GM20431 (cell line): ENCODE data around the gene DHRS4.

Experiments used
- in situ Hi-C: fragments of 300-500 bp; cut with MseI, MboI; formaldehyde crosslinking; loops from one replicate; pipeline ENCODE4 v1.15.0; 2020; ENCODE audit warnings: low sequenced_read_pairs; ENCODE audit not compliant: unreplicated experiment

Gene DHRS4

DNA sequence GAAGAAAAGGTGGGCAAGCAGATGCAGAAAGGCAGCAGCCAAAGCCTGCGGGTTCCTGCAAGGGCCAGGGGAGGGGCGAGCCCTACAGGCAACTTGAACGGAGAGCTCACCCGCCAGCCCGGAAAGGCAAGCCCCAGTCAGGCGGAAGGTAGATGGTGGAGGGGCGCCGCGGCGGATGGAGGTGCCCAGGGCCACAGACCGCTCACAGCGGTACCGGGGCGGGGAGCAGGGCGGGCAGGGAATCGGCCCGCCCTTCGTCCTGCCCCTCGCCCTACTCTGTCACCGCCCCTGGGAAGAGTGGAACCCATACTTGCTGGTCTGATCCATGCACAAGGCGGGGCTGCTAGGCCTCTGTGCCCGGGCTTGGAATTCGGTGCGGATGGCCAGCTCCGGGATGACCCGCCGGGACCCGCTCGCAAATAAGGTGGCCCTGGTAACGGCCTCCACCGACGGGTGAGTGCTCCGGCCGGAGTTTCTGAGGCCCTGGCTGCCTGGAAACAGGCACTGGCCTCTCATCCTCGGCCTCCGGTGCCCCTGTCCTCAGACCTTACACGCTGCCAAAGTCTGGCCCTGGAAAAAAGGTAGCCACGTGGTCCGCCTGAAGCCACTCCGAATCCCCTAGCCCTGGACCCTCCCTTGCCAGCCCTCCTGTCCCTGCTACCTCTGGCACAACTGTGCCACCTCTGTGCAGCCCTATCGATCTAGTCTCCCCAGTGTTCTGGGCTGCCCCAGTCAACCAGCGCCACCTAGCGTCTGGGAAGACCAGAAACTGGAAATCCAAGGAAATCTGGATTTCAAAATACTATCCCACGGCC is at the start of gene DHRS4:
Gene DHRS4, plus strand, starts transcription at position 307 of the 815 bp plus-strand sequence. Its CDS starts 19 bp downstream, at position 326.
- in situ Hi-C loops, result no loop called here

DNA sequence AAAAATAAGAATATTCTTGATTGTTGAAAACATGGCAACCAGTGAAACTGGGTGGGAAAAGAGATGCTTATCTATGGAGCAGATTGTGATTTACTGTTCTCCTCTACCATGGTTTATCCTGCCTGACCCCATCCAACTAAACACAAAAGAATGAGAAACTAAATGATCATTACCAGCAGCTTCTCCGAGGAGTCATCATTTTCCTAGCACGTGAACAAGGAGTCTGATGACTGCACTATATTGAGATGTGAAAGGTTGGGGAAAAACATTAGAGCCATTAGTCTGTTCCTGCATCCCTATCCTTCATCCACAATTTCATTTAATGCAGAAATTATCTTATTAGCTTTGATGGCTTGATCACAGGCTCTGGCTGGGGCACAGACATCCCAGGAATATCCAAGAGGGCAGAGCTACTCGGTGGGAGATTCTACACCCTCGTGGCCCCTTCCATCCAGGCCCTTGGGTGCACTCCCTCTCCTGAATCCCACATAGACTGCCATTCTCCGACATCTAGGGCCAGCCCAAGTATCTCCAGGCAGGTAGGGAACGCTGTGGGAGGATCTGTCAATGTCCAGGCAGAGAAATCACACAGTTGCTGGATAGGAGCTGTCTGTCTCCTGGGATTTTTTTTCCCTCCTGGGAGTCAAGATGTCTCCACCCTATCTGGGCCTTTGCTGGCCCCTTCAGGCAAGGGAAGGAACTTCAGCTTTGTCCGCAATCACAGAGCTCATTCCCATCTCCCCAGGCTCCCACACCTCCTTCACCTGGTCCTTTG is 43.3 kb upstream of the DHRS4 start:
- in situ Hi-C loops, result loop anchor here (25.0 kb wide), 1 partner anchor 173 kb away; no protein-coding TSS in a partner anchor

DNA sequence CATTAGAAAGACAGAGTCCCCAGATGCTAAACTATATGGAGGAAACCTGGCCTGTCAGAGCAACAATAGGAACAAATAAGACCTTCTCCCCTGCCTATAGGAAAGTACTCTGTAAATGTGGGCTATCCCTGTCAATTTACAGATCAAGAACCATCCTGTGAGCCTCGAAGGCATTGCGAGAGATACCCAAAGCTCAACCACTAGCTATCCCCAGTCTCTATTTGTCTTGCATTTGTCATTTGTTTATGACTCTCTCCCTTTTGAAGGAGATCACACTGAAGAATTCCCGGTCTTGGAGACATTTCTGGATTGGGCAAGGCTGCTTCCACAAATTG is 42.7 kb upstream of the DHRS4 start:
- in situ Hi-C loops, result loop anchor here (25.0 kb wide), 1 partner anchor 174 kb away; no protein-coding TSS in a partner anchor

DNA sequence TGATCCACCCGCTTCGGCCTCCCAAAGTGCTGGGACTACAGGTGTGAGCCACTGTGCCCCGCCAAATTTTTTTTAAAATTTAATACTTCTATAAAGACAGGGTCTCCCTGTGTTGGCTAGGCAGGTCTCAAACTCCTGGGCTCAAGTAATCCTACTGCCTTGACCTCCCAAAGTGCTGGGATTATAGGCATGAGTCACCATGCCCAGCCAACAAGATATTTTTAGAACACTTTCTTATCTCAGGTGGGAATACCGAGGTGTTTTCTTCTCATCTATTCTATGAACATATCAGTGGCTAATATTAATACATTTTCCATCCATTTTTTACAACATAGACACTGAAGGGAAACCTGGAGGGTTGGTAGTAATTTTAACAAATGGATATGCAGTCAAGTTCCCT is 38.0 kb upstream of the DHRS4 start:
- in situ Hi-C loops, result loop anchor here (25.0 kb wide), 1 partner anchor 178 kb away; no protein-coding TSS in a partner anchor

DNA sequence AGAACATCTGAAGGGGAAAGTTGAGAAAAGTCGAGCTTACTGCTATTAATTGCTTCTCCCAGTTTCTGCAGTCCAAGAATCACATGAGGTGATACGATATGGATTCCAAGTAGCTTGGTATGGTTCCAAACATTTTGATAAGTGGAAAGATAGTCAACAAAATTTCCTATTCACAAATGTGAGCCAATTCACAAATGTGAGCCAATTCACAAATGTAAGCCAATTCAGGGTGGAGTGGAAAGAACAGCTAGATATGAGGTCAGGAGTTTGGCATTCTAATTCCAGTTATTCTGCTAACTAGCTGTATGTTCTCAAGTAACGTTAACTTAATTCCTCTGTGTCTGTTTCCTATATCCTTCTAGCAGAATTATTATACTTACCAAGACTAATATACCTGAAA is 37.6 kb upstream of the DHRS4 start:
- in situ Hi-C loops, result loop anchor here (25.0 kb wide), 1 partner anchor 179 kb away; no protein-coding TSS in a partner anchor

DNA sequence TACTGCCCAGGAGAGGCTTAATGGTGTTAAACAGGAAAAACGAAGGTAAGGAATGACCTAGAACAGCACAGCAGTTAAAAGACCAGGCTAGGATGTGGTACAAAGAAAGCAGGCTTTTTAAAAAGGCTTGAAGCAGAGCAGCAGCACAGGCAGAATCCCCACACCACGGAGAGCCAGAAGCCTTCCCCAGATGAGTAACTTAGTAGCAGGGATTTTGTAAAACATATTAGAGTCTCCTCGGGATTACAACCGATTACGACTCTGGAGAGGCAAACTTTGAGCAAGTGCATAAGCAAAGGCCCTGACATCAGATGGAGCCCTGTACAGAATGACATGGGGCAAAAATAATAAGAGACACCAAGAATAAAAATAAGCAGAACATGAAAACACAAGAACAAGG is 37.1 kb upstream of the DHRS4 start:
- in situ Hi-C loops, result loop anchor here (25.0 kb wide), 1 partner anchor 179 kb away; no protein-coding TSS in a partner anchor

DNA sequence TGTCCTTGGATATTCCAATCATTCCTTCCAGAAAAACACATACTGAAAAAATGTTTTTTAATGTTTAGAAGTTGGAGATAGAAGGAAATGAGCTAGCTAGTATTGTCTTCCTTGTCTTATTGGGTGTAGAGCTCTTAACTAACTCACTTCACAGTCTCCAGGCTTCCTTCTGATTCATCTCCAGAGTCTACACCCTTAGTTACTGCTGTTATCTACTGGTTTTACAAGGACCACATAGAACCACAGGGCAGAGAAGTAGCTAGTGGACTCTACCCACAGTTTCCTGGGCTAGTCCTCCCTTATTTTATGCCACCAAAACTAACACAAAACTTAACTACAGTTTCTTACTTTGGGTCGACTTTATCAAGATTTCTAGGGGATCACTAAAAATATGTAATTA is 31.0 kb upstream of the DHRS4 start:
- in situ Hi-C loops, result loop anchor here (25.0 kb wide), 1 partner anchor 185 kb away; no protein-coding TSS in a partner anchor

DNA sequence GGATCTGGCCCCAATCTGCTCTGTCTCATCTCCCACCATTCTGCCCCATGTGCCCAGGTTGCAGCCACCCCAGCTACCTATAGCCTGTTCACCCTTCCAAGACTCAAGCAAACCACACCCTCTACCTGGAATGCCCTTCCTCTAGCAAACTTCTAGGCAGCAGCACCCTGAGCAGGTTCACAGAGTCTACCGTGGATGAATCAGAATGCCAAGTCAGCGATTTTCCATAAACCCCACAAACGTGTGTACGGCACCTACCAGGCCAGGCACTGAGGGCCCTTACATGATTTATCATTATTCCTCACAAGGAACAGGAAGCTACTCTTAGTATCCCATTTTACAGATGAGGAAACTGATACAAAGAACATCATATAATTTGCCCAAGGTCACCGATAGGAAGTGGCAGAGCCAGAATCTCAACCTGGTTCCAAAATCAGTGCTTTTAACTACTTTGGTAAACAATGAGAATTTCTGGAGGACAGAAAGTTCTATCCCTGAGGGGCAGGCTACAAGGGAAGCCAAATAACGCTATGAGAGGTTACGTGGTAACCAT is 28.0 kb upstream of the DHRS4 start:
- in situ Hi-C loops, result no loop called here

DNA sequence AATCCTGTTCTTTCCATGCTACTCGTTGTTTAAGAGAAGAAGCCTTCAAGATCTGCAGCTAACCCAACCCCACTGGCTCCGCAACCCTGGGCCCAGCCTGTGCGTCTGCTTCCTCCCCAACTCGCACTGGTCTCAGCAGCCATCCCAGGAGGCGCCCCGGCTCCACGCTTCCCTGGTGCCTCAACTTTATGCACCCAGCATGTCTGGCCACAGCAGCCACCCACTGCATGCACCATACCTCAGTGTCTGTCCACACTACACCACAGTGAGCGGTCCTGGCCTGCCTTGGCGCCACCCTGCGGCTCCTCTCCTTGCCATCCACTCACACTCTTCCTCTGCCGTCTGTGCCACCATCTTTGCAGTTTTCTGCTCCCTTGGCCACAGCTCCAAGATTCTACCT is 27.0 kb upstream of the DHRS4 start:
- in situ Hi-C loops, result no loop called here

DNA sequence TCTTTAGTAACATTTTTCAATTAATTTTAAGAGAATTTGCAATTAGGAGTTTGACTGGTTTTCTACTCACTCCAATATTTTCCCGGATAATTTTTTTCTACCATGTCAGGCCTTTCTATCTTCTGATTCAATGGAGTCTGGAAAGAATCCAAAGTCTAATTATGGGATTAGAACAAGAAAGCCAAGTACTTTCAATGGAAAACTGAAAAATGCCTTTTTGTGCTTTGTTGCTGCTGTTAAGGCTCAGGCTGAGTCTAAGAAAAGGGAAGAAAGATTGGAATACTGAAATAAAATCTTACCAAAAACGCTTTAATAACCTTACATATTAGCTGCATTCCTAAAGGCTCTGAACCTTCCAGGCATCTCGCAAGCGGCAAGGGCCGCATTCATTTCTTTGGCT is 24.4 kb upstream of the DHRS4 start:
- in situ Hi-C loops, result no loop called here

DNA sequence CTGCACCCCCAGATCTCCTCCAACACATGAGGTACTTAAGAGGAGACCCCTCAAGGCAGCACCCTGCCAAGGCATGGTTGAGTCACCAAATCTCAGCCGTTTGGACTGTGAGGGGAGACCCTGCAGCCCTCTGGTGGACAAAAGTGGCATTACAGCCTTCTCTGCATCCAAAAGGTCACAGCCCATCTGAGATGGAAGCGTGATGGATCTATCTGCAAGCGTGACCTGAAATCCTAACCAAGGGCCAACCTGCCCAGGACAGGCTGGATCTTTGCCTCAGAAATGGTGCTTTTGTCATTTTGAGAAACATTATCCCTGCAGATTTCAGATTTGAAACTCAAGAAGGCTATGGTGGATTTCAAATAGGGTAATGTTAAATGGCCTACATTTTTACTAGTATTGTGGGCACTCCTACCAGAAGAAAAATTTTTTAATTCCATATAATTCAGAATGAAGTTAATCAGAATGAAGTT is 23.7 kb upstream of the DHRS4 start:
- in situ Hi-C loops, result no loop called here

DNA sequence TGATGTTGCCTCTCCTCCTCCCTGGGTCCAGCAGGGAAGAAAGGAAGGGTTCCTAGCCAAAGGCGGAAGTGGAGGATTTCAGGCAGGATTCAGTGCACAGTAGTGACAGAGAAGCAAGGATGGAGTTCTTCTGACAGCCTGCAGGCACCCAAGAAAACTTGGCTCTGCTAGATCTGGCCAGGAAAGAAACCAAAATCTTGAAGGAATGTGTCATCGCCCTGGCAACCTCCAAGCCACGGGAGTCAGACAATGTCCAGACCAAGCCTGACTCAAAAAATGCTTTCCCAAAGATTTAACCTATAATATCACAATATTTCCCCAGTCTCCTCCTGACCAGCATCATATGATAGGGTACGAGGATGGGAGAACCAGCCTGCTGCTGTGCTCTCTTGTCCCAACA is 22.8 kb upstream of the DHRS4 start:
- in situ Hi-C loops, result no loop called here

DNA sequence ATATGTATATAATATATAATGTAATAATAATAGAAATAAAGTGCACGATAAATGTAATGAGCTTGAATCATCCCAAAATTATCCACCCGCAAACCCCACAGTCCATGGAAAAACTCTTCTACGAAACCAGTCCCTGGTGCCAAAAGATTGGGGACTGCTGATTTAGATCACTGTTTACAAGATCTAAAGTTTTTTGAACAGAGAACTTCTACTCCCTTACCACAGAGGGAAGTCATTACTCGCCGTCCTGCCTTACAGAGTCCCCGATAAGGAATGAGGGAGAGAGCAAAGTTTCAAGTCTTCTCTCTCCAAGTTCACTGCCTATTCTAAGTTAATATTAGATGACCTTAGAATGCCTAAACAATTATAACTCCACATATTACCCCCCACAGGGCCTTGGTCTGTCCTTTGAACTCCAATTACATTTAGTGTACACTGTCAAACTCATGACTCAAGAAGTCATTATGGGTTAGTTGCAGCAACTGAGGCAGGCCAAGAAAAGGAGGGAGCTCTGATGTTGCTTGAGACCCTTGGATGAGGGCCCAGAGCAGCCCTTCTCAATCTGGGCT is 21.8 kb upstream of the DHRS4 start:
- in situ Hi-C loops, result no loop called here

DNA sequence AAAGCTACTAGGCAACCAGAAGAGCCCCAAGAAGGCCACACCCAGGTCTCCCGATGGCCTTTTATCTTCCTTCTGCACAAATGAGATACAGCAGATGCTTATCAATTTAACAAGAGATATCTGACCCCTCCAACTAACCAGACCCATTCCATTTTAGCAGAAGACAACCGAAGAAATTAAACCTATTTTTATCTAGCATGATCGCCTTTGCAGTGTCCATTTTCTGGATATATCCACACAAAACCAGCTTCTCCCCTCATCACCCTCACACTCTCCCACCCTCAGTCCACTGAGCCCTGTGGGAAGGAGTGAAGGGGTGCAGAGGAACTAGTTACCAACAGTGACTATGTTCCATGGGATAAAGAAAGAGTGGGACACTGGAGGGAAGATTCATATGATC is 20.9 kb upstream of the DHRS4 start:
- in situ Hi-C loops, result no loop called here

DNA sequence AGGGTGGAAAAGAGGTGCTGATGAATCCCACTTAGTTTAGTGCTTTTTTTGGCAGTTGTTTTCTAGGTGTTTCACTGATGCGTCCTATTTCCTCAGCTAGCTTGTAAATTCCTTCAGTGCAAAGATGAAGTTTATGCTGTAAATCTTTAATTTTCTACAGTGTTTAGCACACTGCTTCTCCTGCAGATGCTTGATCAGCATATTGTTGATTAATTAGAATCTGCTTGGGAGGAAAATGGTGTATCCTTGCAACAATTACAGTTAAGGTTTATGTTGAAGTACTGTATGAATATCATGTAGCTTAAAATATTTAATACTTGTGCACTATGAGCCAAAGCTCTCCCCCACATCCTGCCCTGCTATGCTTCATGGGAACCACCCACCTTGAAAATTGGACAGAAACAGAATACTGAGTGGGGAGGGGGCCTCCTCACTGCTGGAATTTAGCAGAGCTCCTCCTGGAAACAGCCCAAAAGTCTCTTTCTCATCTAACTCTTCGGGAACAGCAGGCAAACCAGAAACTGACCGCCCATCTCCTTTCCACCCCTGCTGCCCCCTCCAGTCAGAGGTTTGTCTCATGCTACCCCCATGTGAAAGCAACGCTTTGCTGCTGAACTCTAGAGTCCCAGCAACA is 20.3 kb upstream of the DHRS4 start:
- in situ Hi-C loops, result no loop called here

DNA sequence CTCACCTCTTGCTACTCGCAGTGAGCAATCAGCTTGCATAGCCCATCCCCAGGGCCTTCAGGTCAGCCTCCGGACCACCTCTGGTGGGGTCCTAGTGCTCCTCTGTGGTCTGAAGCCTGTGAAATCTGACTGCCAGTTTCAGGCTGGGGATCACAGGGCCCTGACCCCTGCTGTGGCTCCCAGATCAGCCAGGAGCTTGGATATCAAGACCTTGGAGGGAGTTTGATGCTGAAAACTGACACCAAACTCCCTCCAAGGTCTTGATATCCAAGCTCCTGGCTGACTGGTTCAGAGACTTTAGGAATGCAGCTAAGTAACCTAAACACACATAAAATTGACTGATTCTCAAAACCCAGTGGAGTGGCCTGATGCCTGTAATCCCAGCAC is 19.8 kb upstream of the DHRS4 start:
- in situ Hi-C loops, result no loop called here

DNA sequence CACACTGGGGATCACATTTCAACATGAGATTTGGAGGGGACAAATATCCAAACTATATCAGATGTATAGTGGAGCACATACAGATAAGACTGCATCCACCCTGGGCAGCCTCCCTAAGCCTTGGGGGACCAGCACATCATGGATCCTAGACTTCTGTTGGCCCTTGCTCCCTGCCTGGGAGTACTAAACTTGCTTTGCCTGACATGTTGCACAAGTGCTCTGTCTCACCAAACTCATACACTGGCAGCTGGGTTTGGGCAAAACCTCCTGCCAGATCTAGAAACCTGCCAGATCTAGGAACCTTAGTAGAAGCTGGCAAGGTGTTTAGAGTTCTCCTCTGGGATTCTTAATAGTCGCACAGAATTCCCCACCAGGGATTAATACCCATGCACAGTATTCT is 18.4 kb upstream of the DHRS4 start:
- in situ Hi-C loops, result no loop called here

DNA sequence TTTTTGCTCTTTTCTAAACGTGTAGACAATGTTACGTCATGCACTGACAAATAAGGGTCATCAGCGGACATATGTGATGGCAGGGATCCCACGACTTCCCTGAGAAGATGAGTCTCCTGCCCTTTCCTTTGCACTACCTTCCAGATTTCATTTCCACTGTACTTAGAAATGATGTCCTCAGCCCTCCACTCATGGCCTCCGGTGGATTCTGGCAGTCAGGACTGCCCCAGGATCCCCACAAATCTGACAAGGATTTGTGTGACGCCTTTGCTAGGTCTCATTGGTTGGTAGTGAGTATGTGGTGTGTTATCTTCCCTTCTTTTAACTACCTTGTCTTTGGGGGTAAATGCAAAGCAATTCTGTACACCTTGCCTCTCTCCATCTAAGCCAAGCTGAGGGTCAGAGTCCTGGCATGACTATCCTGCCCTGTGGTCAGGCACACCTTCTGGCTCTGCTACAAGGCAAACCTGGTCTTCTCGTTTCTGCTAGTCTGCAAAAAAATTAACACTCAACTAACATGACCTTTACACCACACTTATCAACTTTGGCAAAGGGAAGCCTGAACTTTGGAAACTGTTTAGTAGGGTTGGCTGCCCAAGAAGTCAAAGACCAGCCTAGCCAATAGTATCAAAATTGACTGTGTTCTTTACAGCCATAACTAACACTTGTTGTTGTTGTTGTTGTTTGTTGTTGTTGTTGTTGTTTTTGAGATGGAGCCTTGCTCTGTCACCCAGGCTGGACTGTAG is 17.3 kb upstream of the DHRS4 start:
- in situ Hi-C loops, result no loop called here

DNA sequence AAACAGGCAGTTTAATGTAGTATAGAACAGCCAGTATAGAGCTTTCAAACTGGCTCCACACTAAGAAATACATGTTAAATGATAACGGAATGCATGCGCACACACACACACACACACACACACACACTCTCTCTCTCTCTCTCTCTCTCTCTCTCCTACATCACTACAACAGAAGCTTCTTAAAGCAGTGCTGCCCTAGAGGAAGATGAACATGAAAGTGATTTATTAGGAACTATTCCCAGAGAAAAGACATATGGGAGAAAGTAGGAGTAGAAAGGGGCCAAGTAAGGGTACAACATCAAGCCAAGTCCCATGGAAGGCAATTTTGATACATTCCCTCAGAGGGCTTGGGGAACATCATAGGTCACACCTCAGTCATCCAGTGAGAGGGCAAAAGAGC is 16.4 kb upstream of the DHRS4 start:
- in situ Hi-C loops, result no loop called here
